Measurements from ENCODE around the gene HSD17B3.

Gene HSD17B3

GRCh38 chr9:96222132-96222531, 79.8 kb downstream of the HSD17B3 start:
- peaks cover 6% of the 10 kb centered on the region; the same call in 1 of the 2 replicates for H3K9me3 ChIP-seq (ENCODE audit: insufficient read depth, low read depth, low read length)
- no peaks in the 10 kb centered on the region for H3K27me3 ChIP-seq (ENCODE audit: insufficient read depth, low read length, poor library complexity, severe bottlenecking)
- H3K36me3 ChIP-seq (ENCODE audit: insufficient read depth, low read length), result no peaks in the 10 kb centered on the region
- no peak overlapping the region for H3K9ac ChIP-seq (ENCODE audit: low read depth, low read length, poor library complexity, severe bottlenecking)
- H3K9me2 ChIP-seq (replicated peaks; ENCODE audit: low read depth, low read length), result no peaks in the 10 kb centered on the region
- TF ChIP-seq, protein P1, sequence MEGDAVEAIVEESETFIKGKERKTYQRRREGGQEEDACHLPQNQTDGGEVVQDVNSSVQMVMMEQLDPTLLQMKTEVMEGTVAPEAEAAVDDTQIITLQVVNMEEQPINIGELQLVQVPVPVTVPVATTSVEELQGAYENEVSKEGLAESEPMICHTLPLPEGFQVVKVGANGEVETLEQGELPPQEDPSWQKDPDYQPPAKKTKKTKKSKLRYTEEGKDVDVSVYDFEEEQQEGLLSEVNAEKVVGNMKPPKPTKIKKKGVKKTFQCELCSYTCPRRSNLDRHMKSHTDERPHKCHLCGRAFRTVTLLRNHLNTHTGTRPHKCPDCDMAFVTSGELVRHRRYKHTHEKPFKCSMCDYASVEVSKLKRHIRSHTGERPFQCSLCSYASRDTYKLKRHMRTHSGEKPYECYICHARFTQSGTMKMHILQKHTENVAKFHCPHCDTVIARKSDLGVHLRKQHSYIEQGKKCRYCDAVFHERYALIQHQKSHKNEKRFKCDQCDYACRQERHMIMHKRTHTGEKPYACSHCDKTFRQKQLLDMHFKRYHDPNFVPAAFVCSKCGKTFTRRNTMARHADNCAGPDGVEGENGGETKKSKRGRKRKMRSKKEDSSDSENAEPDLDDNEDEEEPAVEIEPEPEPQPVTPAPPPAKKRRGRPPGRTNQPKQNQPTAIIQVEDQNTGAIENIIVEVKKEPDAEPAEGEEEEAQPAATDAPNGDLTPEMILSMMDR (conservative IDR thresholded peaks at IDR 0.05; ENCODE audit: low read length), result peak; percentile 64
- no peak for TF ChIP-seq EZH2phosphoT487 (IDR thresholded peaks at IDR 0.05; ENCODE audit: borderline replicate concordance)
- H3K4me2 ChIP-seq (ENCODE audit: low read depth, low read length, poor library complexity, severe bottlenecking), result no peak overlapping the region
- no peaks in the 10 kb centered on the region for H3F3A ChIP-seq (ENCODE audit: low read depth)
- no peak overlapping the region for H2AFZ ChIP-seq (ENCODE audit: low read length)
- no peaks in the 10 kb centered on the region for H3K79me2 ChIP-seq (ENCODE audit: insufficient read depth, low read length)
- no peak overlapping the region for H3K4me3 ChIP-seq (ENCODE audit: low read length, poor library complexity, severe bottlenecking)
- no peaks in the 10 kb centered on the region for H3K4me1 ChIP-seq (ENCODE audit: insufficient read depth, low read length, poor library complexity, severe bottlenecking)
- no peaks in the 10 kb centered on the region for H4K20me1 ChIP-seq (ENCODE audit: insufficient read depth, low read length, poor library complexity, severe bottlenecking)

- Histone ChIP-seq H3K9ac (ENCODE audit: low read depth, low read length, poor library complexity, severe bottlenecking) (no peak overlapping the region), H3K4me3 (ENCODE audit: low read length, poor library complexity, severe bottlenecking) (no peak overlapping the region), H4K20me1 (ENCODE audit: insufficient read depth, low read length, poor library complexity, severe bottlenecking) (no peaks in the 10 kb centered on the region), H3F3A (ENCODE audit: low read depth) (no peaks in the 10 kb centered on the region), H3K36me3 (ENCODE audit: insufficient read depth, low read length) (no peaks in the 10 kb centered on the region), H3K4me2 (ENCODE audit: low read depth, low read length, poor library complexity, severe bottlenecking) (no peak overlapping the region), H3K9me3 (ENCODE audit: insufficient read depth, low read depth, low read length) (peaks cover 6% of the 10 kb centered on the region; the same call in 1 of the 2 replicates), H3K27me3 (ENCODE audit: insufficient read depth, low read length, poor library complexity, severe bottlenecking) (no peaks in the 10 kb centered on the region), H2AFZ (ENCODE audit: low read length) (no peak overlapping the region), H3K4me1 (ENCODE audit: insufficient read depth, low read length, poor library complexity, severe bottlenecking) (peaks cover 6% of the 10 kb centered on the region), H3K79me2 (ENCODE audit: insufficient read depth, low read length) (no peaks in the 10 kb centered on the region), H3K9me2 (replicated peaks; ENCODE audit: low read depth, low read length) (no peaks in the 10 kb centered on the region)
- TF ChIP-seq EZH2phosphoT487 (IDR thresholded peaks at IDR 0.05; ENCODE audit: borderline replicate concordance), result no peak
- TF ChIP-seq, protein P1 (conservative IDR thresholded peaks at IDR 0.05; ENCODE audit: low read length), result no peak
Measured at GRCh38 chr9:96219900-96220257, 82.1 kb downstream of the HSD17B3 start.

- H3K27me3 ChIP-seq (ENCODE audit: insufficient read depth, low read length, poor library complexity, severe bottlenecking), result no peaks in the 10 kb centered on the region
- H3K4me1 ChIP-seq (ENCODE audit: insufficient read depth, low read length, poor library complexity, severe bottlenecking), result peaks cover 6% of the 10 kb centered on the region
- 0 out of 2 replicates have a peak, but pooled peaks cover 6% of the 10 kb centered on the region for H3K9me3 ChIP-seq (ENCODE audit: insufficient read depth, low read depth, low read length)
- no peaks in the 10 kb centered on the region for H3K36me3 ChIP-seq (ENCODE audit: insufficient read depth, low read length)
- H3K4me3 ChIP-seq (ENCODE audit: low read length, poor library complexity, severe bottlenecking), result no peak overlapping the region
- no peaks in the 10 kb centered on the region for H3K9me2 ChIP-seq (replicated peaks; ENCODE audit: low read depth, low read length)
- H4K20me1 ChIP-seq (ENCODE audit: insufficient read depth, low read length, poor library complexity, severe bottlenecking), result no peaks in the 10 kb centered on the region
- H3F3A ChIP-seq (ENCODE audit: low read depth), result no peaks in the 10 kb centered on the region
- TF ChIP-seq EZH2phosphoT487 (IDR thresholded peaks at IDR 0.05; ENCODE audit: borderline replicate concordance), result no peak
- TF ChIP-seq, protein P1 (conservative IDR thresholded peaks at IDR 0.05; ENCODE audit: low read length), result peak; percentile 28
- no peak overlapping the region for H3K4me2 ChIP-seq (ENCODE audit: low read depth, low read length, poor library complexity, severe bottlenecking)
- no peak overlapping the region for H2AFZ ChIP-seq (ENCODE audit: low read length)
- no peak overlapping the region for H3K9ac ChIP-seq (ENCODE audit: low read depth, low read length, poor library complexity, severe bottlenecking)
- no peaks in the 10 kb centered on the region for H3K79me2 ChIP-seq (ENCODE audit: insufficient read depth, low read length)
Measured at GRCh38 chr9:96219026-96219899, 82.7 kb downstream of the HSD17B3 start.
